GM12878 (cell line): Measurements from ENCODE around the gene CD14. TPM values are rescaled to one million over a fixed set of nuclear protein-coding genes. Genes with fewer than 3 reads are reported as not detected.
"Not testable (repeated sequence)": the region's sequence is repeated elsewhere in the genome, so short reads cannot be mapped to it uniquely, and the experiment has no call there.

Experiments used
- ATAC-seq: fragments of 200-7000 bp; cut with Tn5 transposase; 3 replicates; pipeline ENCODE4 v1.9.1; 2020; ENCODE audit warnings: mild to moderate bottlenecking, moderate library complexity
- BruUV-seq: library from RNA; stranded (reverse); fragments of 400-500 nt; replicated peaks from 2 replicates; lab custom pipeline; 2021; lab: Mats Ljungman, UMichigan
- CTCF ChIA-PET: fragments of 300-600 bp; sonication (Branson Sonifier 250); formaldehyde crosslinking; extraction: SDS; loops from one replicate; lab custom pipeline; 2021; ENCODE audit warnings: inconsistent platforms; lab: Yijun Ruan, JAX
- POLR2A ChIA-PET: fragments of 350-600 bp; formaldehyde crosslinking; extraction: SDS; loops from one replicate; lab custom pipeline; 2021; ENCODE audit warnings: inconsistent platforms; lab: Charles Lee
- RAD21 ChIA-PET: fragments of 300-600 bp; sonication (Branson Sonifier 250); formaldehyde crosslinking; loops from one replicate; lab custom pipeline; 2023; ENCODE audit warnings: antibody characterized with exemption; ENCODE audit not compliant: unreplicated experiment; lab: Charles Lee
- SMC1A ChIA-PET: fragments of 300-600 bp; sonication (Branson Sonifier 250); formaldehyde crosslinking; loops from one replicate; lab custom pipeline; 2023; ENCODE audit not compliant: unreplicated experiment, uncharacterized antibody; lab: Charles Lee
- DNase-seq: peaks from one replicate; pipeline ENCODE4 v3.0.0-alpha.2; 2011; ENCODE audit warnings: low read depth, low spot score
- FAIRE-seq: peaks from 3 replicates; lab custom pipeline; 2011; peaks lifted over from hg19 to GRCh38; lab: Jason Lieb, UNC
- H2AFZ ChIP-seq: 2 replicates; pipeline ENCODE4 v1.6.0; 2011; ENCODE audit warnings: low read depth, low read length, control low read depth; ENCODE audit not compliant: control insufficient read depth
- H3K27ac ChIP-seq: 2 replicates; pipeline ENCODE4 v1.5.1; 2011; ENCODE audit warnings: control low read depth; ENCODE audit not compliant: control insufficient read depth, insufficient read depth
- H3K27me3 ChIP-seq, 2 experiments: replicated peaks in 1 of 2; 2 replicates each; pipeline versions ENCODE4 v1.6.0 to v1.6.1; 2011; ENCODE audit warnings: low read length in 1 of 2; ENCODE audit not compliant: control insufficient read depth in 2 of 2, insufficient read depth in 2 of 2
- H3K36me3 ChIP-seq, 2 experiments: 2 replicates each; pipeline ENCODE4 v1.5.1; 2011; ENCODE audit warnings: low read length in 1 of 2; ENCODE audit not compliant: control insufficient read depth in 2 of 2, insufficient read depth in 2 of 2
- H3K4me1 ChIP-seq: 2 replicates; pipeline ENCODE4 v1.6.1; 2011; ENCODE audit warnings: mild to moderate bottlenecking, low read length, moderate library complexity, mixed read lengths; ENCODE audit not compliant: control insufficient read depth, insufficient read depth
- H3K4me2 ChIP-seq: 2 replicates; pipeline ENCODE4 v1.6.0; 2011; ENCODE audit warnings: control low read depth; ENCODE audit not compliant: control insufficient read depth, insufficient read depth
- H3K4me3 ChIP-seq: fragments of 200-600 bp; sonication (generic); 2 replicates; pipeline ENCODE4 v1.5.1; 2016
- H3K79me2 ChIP-seq: 2 replicates; pipeline ENCODE4 v1.6.0; 2011; ENCODE audit warnings: low read length; ENCODE audit not compliant: control insufficient read depth, insufficient read depth
- H3K9ac ChIP-seq: 2 replicates; pipeline ENCODE4 v1.8.0; 2011; ENCODE audit warnings: low read length, control low read depth, mixed read lengths; ENCODE audit not compliant: control insufficient read depth, insufficient read depth
- H3K9me3 ChIP-seq: replicated peaks from 3 replicates; pipeline ENCODE4 v1.5.1; 2011; ENCODE audit warnings: mild to moderate bottlenecking, low read length; ENCODE audit not compliant: control insufficient read depth, insufficient read depth
- H4K20me1 ChIP-seq: 2 replicates; pipeline ENCODE4 v1.6.0; 2011; ENCODE audit not compliant: control insufficient read depth, insufficient read depth
- BACH1 ChIP-seq: fragments of 450-650 bp; IDR thresholded peaks from 2 replicates; pipeline ENCODE4 v1.6.1; 2017; ENCODE audit warnings: mild to moderate bottlenecking, borderline replicate concordance
- E4F1 ChIP-seq: fragments of 450-650 bp; IDR thresholded peaks from 2 replicates; pipeline ENCODE4 v1.6.1; 2018; ENCODE audit warnings: borderline replicate concordance, mild to moderate bottlenecking; ENCODE audit not compliant: partially characterized antibody
- JUND ChIP-seq: IDR thresholded peaks from 2 replicates; pipeline ENCODE4 v1.6.1; 2012; ENCODE audit warnings: low read depth, mild to moderate bottlenecking, low read length, improper control_type of control experiment, moderate library complexity
- MLLT1 ChIP-seq: fragments of 450-650 bp; IDR thresholded peaks from 2 replicates; pipeline ENCODE4 v1.6.1; 2016; ENCODE audit warnings: mild to moderate bottlenecking
- SUPT20H ChIP-seq: IDR thresholded peaks from 2 replicates; pipeline ENCODE4 v1.6.1; 2011; ENCODE audit warnings: low read depth, mild to moderate bottlenecking, low read length, moderate library complexity, borderline replicate concordance; ENCODE audit not compliant: control insufficient read depth
- ZBTB40 ChIP-seq: fragments of 450-650 bp; IDR thresholded peaks from 2 replicates; pipeline ENCODE4 v1.6.1; 2016; ENCODE audit warnings: mild to moderate bottlenecking, moderate library complexity, borderline replicate concordance
- ZNF207 ChIP-seq: fragments of 450-650 bp; IDR thresholded peaks from 2 replicates; pipeline ENCODE4 v1.6.1; 2014; ENCODE audit warnings: antibody characterized with exemption, mild to moderate bottlenecking, borderline replicate concordance
- WGBS: methylation state at CpG from one replicate; pipeline ENCODE4 v1.1.6; 2016; ENCODE audit warnings: low lambda C conversion rate; ENCODE audit not compliant: insufficient replicate concordance, insufficient coverage; ENCODE audit errors: missing lambda C conversion rate; 5-methylcytosine and 5-hydroxymethylcytosine counted together
- in situ Hi-C: fragments of 300-500 bp; cut with MboI; formaldehyde crosslinking; loops from 9 replicates; pipeline ENCODE4 v1.14.3; 2018; ENCODE audit warnings: mixed read lengths
- intact Hi-C: fragments of 100-400 bp; cut with micrococcal nuclease; formaldehyde crosslinking; loops from one replicate; pipeline ENCODE4 v1.14.2; 2022; ENCODE audit not compliant: unreplicated experiment
- polyA plus RNA-seq, 11 experiments: library from polyadenylated mRNA; depleted of rRNA in 4 of 11; unstranded in 6 of 11; stranded (reverse) in 5 of 11; fragments of >200 nt; fragmentation: Nextera tagmentation in 4 of 11; fragmentation: Illumina TruSeq in 1 of 11; extraction: Ambion mirVana in 4 of 11; extraction: Trizol in 1 of 11; gene quantifications; 1 replicate in 1 of 11; 2 replicates in 10 of 11; pipeline versions ENCODE4 v1.2.1 to v1.2.3, GENCODE V29; 2011 to 2016; ENCODE audit warnings: inconsistent platforms in 2 of 11, missing spikeins in 2 of 11, low read depth in 1 of 11
- total RNA-seq, 4 experiments: library from RNA; depleted of rRNA in 3 of 4; stranded (reverse); fragments of >200 nt in 3 of 4; fragmentation: Illumina TruSeq in 1 of 4; extraction: Trizol in 1 of 4; gene quantifications; 2 replicates each; pipeline versions ENCODE4 v1.2.1 to v1.2.3, GENCODE V29; 2013 to 2021
- TF ChIP-seq, protein P1 (sequence below): fragments of 450-650 bp; IDR thresholded peaks from 2 replicates; pipeline ENCODE4 v1.6.1; 2017; ENCODE audit warnings: mild to moderate bottlenecking

CD14 gene
- total and polyA plus RNA-seq, 10 of the 15 experiments (the other 5 are each of a cell fraction or from before 2014, with no cell fraction given): 0.09 to 0.72 (median 0.18) TPM; not detected in 5

DNA sequence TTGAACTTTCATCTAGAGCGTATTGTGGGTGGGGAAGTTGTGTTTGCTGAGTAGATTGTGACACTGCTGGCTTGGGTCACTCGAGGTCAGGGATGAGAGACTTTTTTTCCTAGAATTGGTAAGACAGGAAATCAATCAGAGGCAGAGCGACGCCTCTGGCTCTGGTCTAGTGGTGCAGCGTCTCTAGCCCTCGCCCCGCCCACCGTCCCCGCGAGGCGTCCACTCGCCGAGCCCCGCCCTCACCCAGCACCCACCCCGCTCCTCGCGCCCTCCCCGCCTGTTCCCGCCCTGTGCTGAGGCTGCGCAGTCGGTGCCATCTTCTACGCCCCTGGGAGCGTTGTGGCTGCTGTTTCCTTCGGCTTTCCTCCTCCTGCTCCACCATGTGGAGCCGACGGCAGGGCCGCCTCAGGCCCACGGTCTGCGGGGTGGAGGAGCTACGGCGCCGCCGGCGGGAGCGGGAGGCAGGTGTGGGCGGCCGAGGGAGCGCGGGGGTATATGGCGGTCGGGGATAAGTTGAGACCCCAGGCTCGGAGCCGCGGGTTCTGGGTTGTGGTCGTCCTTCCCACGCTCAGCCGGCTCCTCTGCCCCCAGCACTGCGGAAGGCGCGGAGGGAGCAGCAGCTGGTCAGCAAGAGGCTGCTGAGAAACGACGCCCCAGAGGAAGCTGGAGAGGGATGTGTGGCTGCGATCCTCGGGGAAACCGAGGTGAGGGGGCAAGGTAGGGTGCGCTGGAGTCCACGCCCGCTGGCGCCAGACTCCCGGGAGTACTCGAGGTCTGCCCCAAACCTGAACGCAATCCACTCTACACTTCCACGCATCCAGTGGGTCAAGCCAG, 6.4 kb upstream of the CD14 start, which contains the start of gene TMCO6 (continued):
- TF ChIP-seq ZNF207 (no peak), BACH1 (peak; percentile 60; the same call in 1 of the 2 replicates), SUPT20H (no peak), E4F1 (no peak), JUND (no peak)

- 10% methylated on average over 9 of the region's 9 CpGs for WGBS
- CTCF ChIA-PET: interaction anchor here (1.1 to 2.9 kb wide), 4 partner anchors 69 to 266 kb away, joined by 4 to 9 read pairs (median 6); partner anchors contain the start of gene EIF4EBP3
- H3K9ac ChIP-seq: peak overlapping the region; percentile 11; the same call in 1 of the 2 replicates
Observed at GRCh38 chr5:140638898-140639147, 5.8 kb upstream of the CD14 start.

More at GRCh38 chr5:140638898-140639147, 5.8 kb upstream of the CD14 start:
- H4K20me1 ChIP-seq, H3K27me3 ChIP-seq, ATAC-seq, DNase-seq, H3K79me2 ChIP-seq, H3K4me1 ChIP-seq, H3K9me3 ChIP-seq, RAD21 ChIA-PET, FAIRE-seq, H3K36me3 ChIP-seq, BruUV-seq, in situ Hi-C loops: not testable (repeated sequence)
- intact Hi-C loops: loop anchor here (5.0 kb wide), 1 partner anchor 237 kb away; the partner anchor contains the start of gene ANKHD1
- SMC1A ChIA-PET: interaction anchor here (1.1 to 1.7 kb wide), 4 partner anchors 72 to 394 kb away, joined by 3 to 5 read pairs (median 3); no protein-coding TSS in a partner anchor
- TF ChIP-seq ZBTB40 (peak; percentile 47; the same call in 1 of the 2 replicates), MLLT1 (peak; percentile 96)
- TF ChIP-seq, protein P1, sequence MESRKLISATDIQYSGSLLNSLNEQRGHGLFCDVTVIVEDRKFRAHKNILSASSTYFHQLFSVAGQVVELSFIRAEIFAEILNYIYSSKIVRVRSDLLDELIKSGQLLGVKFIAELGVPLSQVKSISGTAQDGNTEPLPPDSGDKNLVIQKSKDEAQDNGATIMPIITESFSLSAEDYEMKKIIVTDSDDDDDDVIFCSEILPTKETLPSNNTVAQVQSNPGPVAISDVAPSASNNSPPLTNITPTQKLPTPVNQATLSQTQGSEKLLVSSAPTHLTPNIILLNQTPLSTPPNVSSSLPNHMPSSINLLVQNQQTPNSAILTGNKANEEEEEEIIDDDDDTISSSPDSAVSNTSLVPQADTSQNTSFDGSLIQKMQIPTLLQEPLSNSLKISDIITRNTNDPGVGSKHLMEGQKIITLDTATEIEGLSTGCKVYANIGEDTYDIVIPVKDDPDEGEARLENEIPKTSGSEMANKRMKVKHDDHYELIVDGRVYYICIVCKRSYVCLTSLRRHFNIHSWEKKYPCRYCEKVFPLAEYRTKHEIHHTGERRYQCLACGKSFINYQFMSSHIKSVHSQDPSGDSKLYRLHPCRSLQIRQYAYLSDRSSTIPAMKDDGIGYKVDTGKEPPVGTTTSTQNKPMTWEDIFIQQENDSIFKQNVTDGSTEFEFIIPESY: peak; percentile 71; the same call in 1 of the 2 replicates
- Histone ChIP-seq H3K27ac (peak overlapping the region; percentile 29), H3K4me3 (peak overlapping the region; percentile 33; the same call in 1 of the 2 replicates), H2AFZ (peak overlapping the region; percentile 97), H3K4me2 (peak overlapping the region; percentile 66)
- POLR2A ChIA-PET: interaction anchor here (0.6 to 1.3 kb wide), 6 partner anchors 8 to 992 kb away, joined by 3 to 10 read pairs (median 3); partner anchors contain the start of genes IK and NDUFA2
